Heart left ventricle (tissue), 13 donors: Measurements from ENCODE around the gene EMX2.
A peak's percentile ranks its signal among the peaks of the same experiment; 100 is the strongest.

ENCODE experiments used
- CTCF ChIP-seq, 12 donors: fragments of 200-600 bp; sonication (generic) in 4 of 12; IDR thresholded peaks; one replicate each; pipeline versions ENCODE4 v1.5.0 to v1.8.0; 2018 to 2022; ENCODE audit warnings: antibody characterized with exemption in 12 of 12, mild to moderate bottlenecking in 5 of 12
- POLR2A ChIP-seq, 2 donors: fragments of 450-650 bp; IDR thresholded peaks; one replicate each; pipeline ENCODE4 v1.6.1; 2017; ENCODE audit warnings: antibody characterized with exemption in 2 of 2, mild to moderate bottlenecking in 2 of 2, moderate library complexity in 2 of 2
- donor health status: ischemic (EF 13 %, LVEDD 7.1; RV severe dilation, severe dysfunction).
- donor health status: DM: no; HTN: yes; CAD: no.
- donor health status: DM: no; HTN: no; CAD: no.
- donor health status: ischemic (EF 25% LVEDD 6.9; RV normal size, moderate dysfunction).
- donor health status: ischemic (EF 25% LVEDD 5.7; RV mildly dilated, moderate dysfunction).
- donor health status: ischemic (EF 35%, LVEDD 5.7; RV mildly dilated, moderate dysfunction).
- donor health status: nonischemic (EF 11% LVEDD 7.7; RV severe dilation, severe dysfunction).
- donor health status: DM: yes; HTN: yes; CAD: no.
- donor health status: PGD.
- donor health status: ischemic (EF 29% LVEDD 5.4; RV normal size, mild dysfunction).
- donor health status: nonischemic (EF 23%, LVEDD 6.1; RV moderate dilation, normal function).

- TF ChIP-seq CTCF (IDR thresholded peaks at IDR 0.05) (peak in 1 of 12 donors; percentile 0), POLR2A (IDR thresholded peaks at IDR 0.05) (no peak)
Measured at GRCh38 chr10:117537904-117538524, 4.5 kb upstream of the EMX2 start.
